ENCODE results near the gene DYSF.

DNA sequence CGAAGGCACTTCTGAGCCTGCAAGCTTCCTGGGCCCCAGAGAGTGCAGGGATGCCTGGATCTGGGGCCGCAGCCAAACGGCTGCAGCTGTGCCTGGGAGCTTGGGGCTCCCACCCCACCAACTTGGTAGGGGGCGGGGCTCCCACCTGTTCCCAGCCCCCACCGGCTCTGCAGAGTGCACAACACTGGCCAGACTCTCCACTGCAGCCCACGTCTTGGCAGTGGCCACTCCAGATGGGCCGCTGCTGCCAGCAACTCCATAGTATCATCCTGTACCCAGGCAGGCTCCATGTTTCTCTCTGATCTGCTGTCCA is 9.9 kb downstream of the DYSF start:
- TF ChIP-seq GATA2 (CRISPR knock-in tag; IDR thresholded peaks at IDR 0.05) (no peak), TAF1 (IDR thresholded peaks at IDR 0.05; ENCODE audit: borderline replicate concordance, low read depth, low read length) (no peak), JUND (IDR thresholded peaks at IDR 0.05) (no peak), REST (IDR thresholded peaks at IDR 0.05; ENCODE audit: low read depth, low read length) (no peak), EP300 (IDR thresholded peaks at IDR 0.05; ENCODE audit: borderline replicate concordance in 1 of 2, low read depth in 1 of 2, low read length in 1 of 2) (no peak), POLR2AphosphoS5 (IDR thresholded peaks at IDR 0.05; ENCODE audit: low read depth, low read length) (no peak), SIN3A (IDR thresholded peaks at IDR 0.05; ENCODE audit: borderline replicate concordance, low read depth, low read length) (no peak), RCOR1 (IDR thresholded peaks at IDR 0.05; ENCODE audit: low read length) (no peak), NRF1 (IDR thresholded peaks at IDR 0.05; ENCODE audit: low read depth, low read length) (no peak), RFX5 (IDR thresholded peaks at IDR 0.05; ENCODE audit: low read length) (no peak), FOXM1 (IDR thresholded peaks at IDR 0.05; ENCODE audit: low read depth) (no peak), ZBTB33 (IDR thresholded peaks at IDR 0.05; ENCODE audit: borderline replicate concordance, low read depth) (no peak), CHD2 (IDR thresholded peaks at IDR 0.05; ENCODE audit: low read length, partially characterized antibody) (no peak)
- TF ChIP-seq, protein P1, sequence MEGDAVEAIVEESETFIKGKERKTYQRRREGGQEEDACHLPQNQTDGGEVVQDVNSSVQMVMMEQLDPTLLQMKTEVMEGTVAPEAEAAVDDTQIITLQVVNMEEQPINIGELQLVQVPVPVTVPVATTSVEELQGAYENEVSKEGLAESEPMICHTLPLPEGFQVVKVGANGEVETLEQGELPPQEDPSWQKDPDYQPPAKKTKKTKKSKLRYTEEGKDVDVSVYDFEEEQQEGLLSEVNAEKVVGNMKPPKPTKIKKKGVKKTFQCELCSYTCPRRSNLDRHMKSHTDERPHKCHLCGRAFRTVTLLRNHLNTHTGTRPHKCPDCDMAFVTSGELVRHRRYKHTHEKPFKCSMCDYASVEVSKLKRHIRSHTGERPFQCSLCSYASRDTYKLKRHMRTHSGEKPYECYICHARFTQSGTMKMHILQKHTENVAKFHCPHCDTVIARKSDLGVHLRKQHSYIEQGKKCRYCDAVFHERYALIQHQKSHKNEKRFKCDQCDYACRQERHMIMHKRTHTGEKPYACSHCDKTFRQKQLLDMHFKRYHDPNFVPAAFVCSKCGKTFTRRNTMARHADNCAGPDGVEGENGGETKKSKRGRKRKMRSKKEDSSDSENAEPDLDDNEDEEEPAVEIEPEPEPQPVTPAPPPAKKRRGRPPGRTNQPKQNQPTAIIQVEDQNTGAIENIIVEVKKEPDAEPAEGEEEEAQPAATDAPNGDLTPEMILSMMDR (IDR thresholded peaks at IDR 0.05): no peak
